Ovary (tissue), 9 donors: Measurements from ENCODE around the gene THADA. TPM values are rescaled to one million over a fixed set of nuclear protein-coding genes. Genes with fewer than 3 reads are reported as not detected.

Experiments
- DNase-seq, 5 donors: peaks; one replicate each; pipeline ENCODE4 v3.0.0-alpha.2; 2019 to 2020
- H3K27ac ChIP-seq, 2 donors: fragments of 200-600 bp; one replicate each; pipeline versions ENCODE4 v1.5.1 to v1.8.0; 2019 to 2022
- H3K27me3 ChIP-seq: fragments of 200-600 bp; one replicate; pipeline ENCODE4 v1.8.0; 2022
- H3K36me3 ChIP-seq: fragments of 200-600 bp; sonication (generic); one replicate; pipeline ENCODE4 v1.5.1; 2019
- H3K4me1 ChIP-seq: one replicate; pipeline ENCODE4 v1.8.1; 2013; ENCODE audit warnings: mild to moderate bottlenecking, moderate library complexity; ENCODE audit not compliant: insufficient read depth
- H3K4me3 ChIP-seq: fragments of 200-600 bp; sonication (generic); one replicate; pipeline ENCODE4 v1.5.1; 2017
- H3K9me3 ChIP-seq, 2 donors: fragments of 200-600 bp in 1 of 2; sonication (generic) in 1 of 2; one replicate each; pipeline versions ENCODE4 v1.5.1 to v1.8.1; 2013 to 2019; ENCODE audit warnings: mild to moderate bottlenecking in 1 of 2, moderate library complexity in 1 of 2
- EP300 ChIP-seq: sonication (generic); formaldehyde crosslinking; IDR thresholded peaks from one replicate; pipeline ENCODE4 v1.6.1; 2017; ENCODE audit warnings: antibody characterized with exemption
- POLR2A ChIP-seq: fragments of 450-650 bp; IDR thresholded peaks from one replicate; pipeline ENCODE4 v1.6.1; 2017; ENCODE audit warnings: antibody characterized with exemption, mild to moderate bottlenecking, moderate library complexity
- WGBS, 3 donors: extraction: QIAGEN DNeasy Blood & Tissue Kit in 1 of 3; methylation state at CpG; one replicate each; pipeline versions ENCODE4 v1.1.5 to v1.1.7; 2013 to 2017; 5-methylcytosine and 5-hydroxymethylcytosine counted together
- intact Hi-C, 4 donors: fragments of 100-400 bp; cut with DNase I; formaldehyde crosslinking; loops; one replicate each; pipeline versions ENCODE4 v1.11.0 to v1.15.1; 2022 to 2023
- polyA plus RNA-seq, 2 donors: library from polyadenylated mRNA; stranded (reverse); fragments of 200-250 nt in 1 of 2; fragments of 350-450 nt in 1 of 2; fragmentation: Illumina TruSeq in 1 of 2; extraction: RNeasy Lipid Tissue Mini Kit (QIAGEN cat#74804) in 1 of 2; gene quantifications; one replicate each; pipeline ENCODE4 v1.2.3, GENCODE V29; 2013 to 2014
- total RNA-seq, 7 donors: library from RNA; depleted of rRNA in 2 of 7; stranded (reverse); fragments of >200 nt in 2 of 7; fragmentation: NEBNext Ultra II Directional in 3 of 7; extraction: Animal tissue kit (Norgen Biotek cat#: 25700) in 3 of 7; gene quantifications; one replicate each; pipeline versions ENCODE4 v1.1.0 to v1.2.4, GENCODE V29; 2016 to 2023
- TF ChIP-seq, protein P1 (sequence below), 3 donors: fragments of 450-650 bp in 2 of 3; fragments of 200-600 bp in 1 of 3; IDR thresholded peaks; one replicate each; pipeline versions ENCODE4 v1.5.1 to v1.8.0; 2016 to 2022; ENCODE audit warnings: antibody characterized with exemption in 3 of 3, mild to moderate bottlenecking in 1 of 3
- donor health status: DM: no; HTN: no; CAD: no; lungs with moderate emphysema.
- donor health status: DM: no; HTN: no; CAD: no.
- donor health status: Bipolar disorder and iron deficiency.
- donor health status: DM: yes; HTN: yes; CAD: no.
- donor health status: DM: no; HTN: no; CAD: no.
- donor health status: DM: yes; HTN: yes; CAD: no.

The THADA gene
- total and polyA plus RNA-seq, 9 donors: 14.0 to 46.8 (median 28.6) TPM

- peak overlapping the region in 1 of 2 donors; percentile 75 for H3K27ac ChIP-seq
- peak; percentile 39 to 82 (median 58) for DNase-seq
- H3K27me3 ChIP-seq: no peaks in the 10 kb centered on the region
- no peaks in the 10 kb centered on the region for H3K9me3 ChIP-seq
- 17 to 26% (median 18%) methylated on average over 4 of the region's 4 CpGs for WGBS, 3 donors
- no peaks in the 10 kb centered on the region for H3K36me3 ChIP-seq
- peak; percentile 97 for TF ChIP-seq EP300
- TF ChIP-seq, protein P1, sequence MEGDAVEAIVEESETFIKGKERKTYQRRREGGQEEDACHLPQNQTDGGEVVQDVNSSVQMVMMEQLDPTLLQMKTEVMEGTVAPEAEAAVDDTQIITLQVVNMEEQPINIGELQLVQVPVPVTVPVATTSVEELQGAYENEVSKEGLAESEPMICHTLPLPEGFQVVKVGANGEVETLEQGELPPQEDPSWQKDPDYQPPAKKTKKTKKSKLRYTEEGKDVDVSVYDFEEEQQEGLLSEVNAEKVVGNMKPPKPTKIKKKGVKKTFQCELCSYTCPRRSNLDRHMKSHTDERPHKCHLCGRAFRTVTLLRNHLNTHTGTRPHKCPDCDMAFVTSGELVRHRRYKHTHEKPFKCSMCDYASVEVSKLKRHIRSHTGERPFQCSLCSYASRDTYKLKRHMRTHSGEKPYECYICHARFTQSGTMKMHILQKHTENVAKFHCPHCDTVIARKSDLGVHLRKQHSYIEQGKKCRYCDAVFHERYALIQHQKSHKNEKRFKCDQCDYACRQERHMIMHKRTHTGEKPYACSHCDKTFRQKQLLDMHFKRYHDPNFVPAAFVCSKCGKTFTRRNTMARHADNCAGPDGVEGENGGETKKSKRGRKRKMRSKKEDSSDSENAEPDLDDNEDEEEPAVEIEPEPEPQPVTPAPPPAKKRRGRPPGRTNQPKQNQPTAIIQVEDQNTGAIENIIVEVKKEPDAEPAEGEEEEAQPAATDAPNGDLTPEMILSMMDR (IDR thresholded peaks at IDR 0.05): no peak
- peaks cover 8% of the 10 kb centered on the region for H3K4me1 ChIP-seq
- H3K4me3 ChIP-seq: no peak overlapping the region
- intact Hi-C loops: loop anchor here in 1 of 4 donors (5.0 kb wide), 2 partner anchors 313 to 713 kb away; partner anchors contain the start of gene ZFP36L2
These were observed 55.6 kb downstream of the THADA start for GRCh38 chr2:43540021-43540779.

- H3K36me3 ChIP-seq: no peaks in the 10 kb centered on the region
- no peaks in the 10 kb centered on the region for H3K9me3 ChIP-seq
- peaks cover 8% of the 10 kb centered on the region for H3K4me1 ChIP-seq
- intact Hi-C loops: loop anchor here in 1 of 4 donors (10.0 kb wide), 1 partner anchor 55 kb away; no protein-coding TSS in a partner anchor
- whole genome bisulfite sequencing, 3 donors: 70 to 83% (median 81%) methylated on average over 5 of the region's 5 CpGs
- H3K4me3 ChIP-seq: no peak overlapping the region
- no peaks in the 10 kb centered on the region for H3K27me3 ChIP-seq
- DNase-seq: no peak
- peak overlapping the region in 1 of 2 donors; percentile 75 for H3K27ac ChIP-seq
- TF ChIP-seq POLR2A (no peak), EP300 (no peak)
- TF ChIP-seq, protein P1 (IDR thresholded peaks at IDR 0.05): no peak
These were observed 56.4 kb downstream of the THADA start for GRCh38 chr2:43539436-43539835.

DNA sequence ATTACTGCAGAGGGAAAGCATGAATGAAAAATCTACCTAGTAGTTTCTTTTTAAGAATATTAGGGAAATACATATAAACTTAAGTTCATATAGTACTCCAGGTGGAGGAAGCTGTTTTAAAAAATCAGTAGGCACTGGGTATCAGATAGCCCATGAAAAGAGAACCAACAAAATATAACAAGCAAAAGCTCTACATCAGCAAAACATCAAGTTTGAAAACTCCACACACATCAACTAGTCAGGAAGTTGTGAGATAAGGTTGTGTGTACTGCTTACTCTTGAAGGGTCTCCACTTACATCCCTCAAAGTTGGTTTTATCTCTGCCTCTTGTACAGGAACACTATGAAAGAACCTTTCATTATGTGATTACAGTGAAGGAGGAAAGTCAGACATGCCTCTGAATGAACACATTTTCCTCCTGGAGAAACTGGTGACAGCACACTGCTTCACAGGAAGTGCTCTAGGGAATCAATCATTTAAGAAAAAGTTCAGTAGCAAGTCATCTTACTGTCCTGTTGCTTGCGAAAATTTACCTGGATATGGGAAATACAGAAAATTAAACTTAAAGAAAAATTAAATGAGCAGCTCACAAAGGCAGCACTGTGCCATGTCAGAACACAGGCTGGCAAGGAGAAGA, 57.7 kb downstream of the THADA start:
- DNase-seq: no peak
- Histone ChIP-seq H3K27me3 (no peaks in the 10 kb centered on the region), H3K27ac (peak overlapping the region in 1 of 2 donors; percentile 75), H3K9me3 (no peaks in the 10 kb centered on the region), H3K36me3 (no peaks in the 10 kb centered on the region), H3K4me1 (peaks cover 8% of the 10 kb centered on the region), H3K4me3 (no peak overlapping the region)
- WGBS, 3 donors: 92 to 100% (median 93%) methylated on average over 1 of the region's 1 CpG
- intact Hi-C loops: loop anchor here in 1 of 4 donors (10.0 kb wide), 1 partner anchor 53 kb away; no protein-coding TSS in a partner anchor
- TF ChIP-seq POLR2A: no peak
- TF ChIP-seq, protein P1 (IDR thresholded peaks at IDR 0.05): no peak

- H3K4me1 ChIP-seq: peaks cover 8% of the 10 kb centered on the region
- no peaks in the 10 kb centered on the region for H3K27me3 ChIP-seq
- no peak for DNase-seq
- intact Hi-C loops: loop anchor here in 1 of 4 donors (10.0 kb wide), 1 partner anchor 52 kb away; no protein-coding TSS in a partner anchor
- TF ChIP-seq EP300 (no peak), POLR2A (no peak)
- TF ChIP-seq, protein P1 (IDR thresholded peaks at IDR 0.05): no peak
- H3K4me3 ChIP-seq: no peak overlapping the region
- no peaks in the 10 kb centered on the region for H3K36me3 ChIP-seq
- no peaks in the 10 kb centered on the region for H3K9me3 ChIP-seq
- H3K27ac ChIP-seq: no peak overlapping the region
- WGBS, 3 donors: 81 to 89% (median 87%) methylated on average over 2 of the region's 2 CpGs
These were observed 58.7 kb downstream of the THADA start for GRCh38 chr2:43537137-43537536.
